GM18499 (cell line): ENCODE results near the gene MTMR3.
"Not testable (repeated sequence)": the region's sequence is repeated elsewhere in the genome, so short reads cannot be mapped to it uniquely, and the experiment has no call there.

Experiments
- ATAC-seq: cut with Tn5 transposase; IDR thresholded peaks from one replicate; pipeline ENCODE4 v1.9.1; 2021; ENCODE audit warnings: moderate number of reproducible peaks; ENCODE audit not compliant: insufficient read depth, unreplicated experiment

Gene MTMR3

GRCh38 chr22:29883045-29883774, at the start of gene MTMR3:
MTMR3 (plus strand) TSS chr22:29883174; CDS start chr22:29971060, 87,886 bp downstream.
- ATAC-seq: no peak

- no peak for ATAC-seq
These were observed 49.5 kb upstream of the MTMR3 start for GRCh38 chr22:29833392-29833965.

GRCh38 chr22:29834046-29834445, 48.9 kb upstream of the MTMR3 start:
- no peak for ATAC-seq

- not testable (repeated sequence) for ATAC-seq
These were observed 46.1 kb upstream of the MTMR3 start for GRCh38 chr22:29836791-29837370.

GRCh38 chr22:29837741-29838598, 45.0 kb upstream of the MTMR3 start, which contains the start of gene ASCC2:
ASCC2 (minus strand) TSS chr22:29838274; CDS start chr22:29832325, 5,949 bp downstream.
- ATAC-seq: peak; percentile 72

GRCh38 chr22:29838599-29838956, 44.4 kb upstream of the MTMR3 start:
- ATAC-seq: no peak

GRCh38 chr22:29839039-29839438, 43.9 kb upstream of the MTMR3 start:
- no peak for ATAC-seq

GRCh38 chr22:29840498-29840897, 42.5 kb upstream of the MTMR3 start:
- no peak for ATAC-seq

GRCh38 chr22:29842172-29842571, 40.8 kb upstream of the MTMR3 start:
- ATAC-seq: no peak

- ATAC-seq: no peak
These were observed 40.2 kb upstream of the MTMR3 start for GRCh38 chr22:29842740-29843139.

GRCh38 chr22:29846290-29846689, 36.7 kb upstream of the MTMR3 start:
- ATAC-seq: no peak

GRCh38 chr22:29848111-29848510, 34.9 kb upstream of the MTMR3 start:
- no peak for ATAC-seq

GRCh38 chr22:29854432-29854831, 28.5 kb upstream of the MTMR3 start:
- ATAC-seq: no peak

GRCh38 chr22:29855611-29856181, 27.3 kb upstream of the MTMR3 start:
- no peak for ATAC-seq

GRCh38 chr22:29856496-29856895, 26.5 kb upstream of the MTMR3 start:
- ATAC-seq: no peak

- not testable (repeated sequence) for ATAC-seq
These were observed 23.9 kb upstream of the MTMR3 start for GRCh38 chr22:29859030-29859429.

- no peak for ATAC-seq
These were observed 22.8 kb upstream of the MTMR3 start for GRCh38 chr22:29860006-29860766.

- no peak for ATAC-seq
These were observed 21.2 kb upstream of the MTMR3 start for GRCh38 chr22:29861672-29862297.

GRCh38 chr22:29865572-29865971, 17.4 kb upstream of the MTMR3 start:
- ATAC-seq: not testable (repeated sequence)
